ENCODE results near the gene BRD2.

Gene BRD2

GRCh38 chr6:32968093-32968866, at the start of gene BRD2:
BRD2 (plus strand) TSS chr6:32968594; CDS start chr6:32972899, 4,305 bp downstream.
- no peak for TF ChIP-seq CTCF (conservative IDR thresholded peaks at IDR 0.05)

GRCh38 chr6:32920715-32921114, 47.7 kb upstream of the BRD2 start:
- peak overlapping the region; percentile 96 for H3K27ac ChIP-seq
- no peak for TF ChIP-seq CTCF (conservative IDR thresholded peaks at IDR 0.05)

More at GRCh38 chr6:32968093-32968866, at the start of gene BRD2:
- peak within 1 kb of the TSS; percentile 100 for H3K27ac ChIP-seq

- TF ChIP-seq CTCF (conservative IDR thresholded peaks at IDR 0.05), result no peak
- H3K27ac ChIP-seq, result peak overlapping the region; percentile 96
Observed at GRCh38 chr6:32922083-32922482, 46.3 kb upstream of the BRD2 start.

- no peak for TF ChIP-seq CTCF (conservative IDR thresholded peaks at IDR 0.05)
Observed at GRCh38 chr6:32931211-32931610, 37.2 kb upstream of the BRD2 start.

GRCh38 chr6:32932132-32932868, 36.1 kb upstream of the BRD2 start:
- no peak for TF ChIP-seq CTCF (conservative IDR thresholded peaks at IDR 0.05)
- H3K27ac ChIP-seq, result peak overlapping the region; percentile 43

More at GRCh38 chr6:32931211-32931610, 37.2 kb upstream of the BRD2 start:
- H3K27ac ChIP-seq, result peak overlapping the region; percentile 43; the same call in 1 of the 2 replicates

GRCh38 chr6:32933661-32934085, 34.7 kb upstream of the BRD2 start:
- H3K27ac ChIP-seq, result peak overlapping the region; percentile 43; the same call in 1 of the 2 replicates
- TF ChIP-seq CTCF (conservative IDR thresholded peaks at IDR 0.05), result peak; percentile 83

GRCh38 chr6:32935551-32936238, 32.7 kb upstream of the BRD2 start:
- TF ChIP-seq CTCF (conservative IDR thresholded peaks at IDR 0.05), result no peak
- H3K27ac ChIP-seq, result no peak overlapping the region

Measured in VCaP (cell line).